Activated naive CD4-positive, alpha-beta T cell treated with anti-CD3 and anti-CD28 coated beads, Interleukin-2, amount 10 ng/mL, durations not matched to agents 7 days and 5 days (primary cell): ENCODE results near the gene VSTM2L.
A peak's percentile ranks its signal among the peaks of the same experiment; 100 is the strongest.

Source experiments
- CTCF ChIA-PET: fragments of 350-600 bp; sonication (Branson Sonifier 250); formaldehyde crosslinking; loops from one replicate; lab custom pipeline; 2021; ENCODE audit warnings: antibody characterized with exemption; lab: Charles Lee
- DNase-seq: peaks from one replicate; pipeline ENCODE4 v3.0.0-alpha.2; 2020
- H3K27ac Mint-ChIP-seq: one replicate; pipeline ENCODE4 v1.8.0; 2021; ENCODE audit warnings: mild to moderate bottlenecking, moderate library complexity, mixed read lengths
- H3K27me3 Mint-ChIP-seq: one replicate; pipeline ENCODE4 v1.8.0; 2021; ENCODE audit warnings: mild to moderate bottlenecking, mixed read lengths
- H3K36me3 Mint-ChIP-seq: one replicate; pipeline ENCODE4 v1.8.0; 2021; ENCODE audit warnings: mixed read lengths
- H3K4me1 Mint-ChIP-seq: one replicate; pipeline ENCODE4 v1.8.0; 2021; ENCODE audit warnings: mixed read lengths
- H3K4me3 Mint-ChIP-seq: one replicate; pipeline ENCODE4 v1.8.0; 2021; ENCODE audit warnings: mild to moderate bottlenecking, moderate library complexity, mixed read lengths
- H3K9me3 Mint-ChIP-seq: one replicate; pipeline ENCODE4 v1.8.0; 2021; ENCODE audit warnings: mixed read lengths

VSTM2L gene

DNA sequence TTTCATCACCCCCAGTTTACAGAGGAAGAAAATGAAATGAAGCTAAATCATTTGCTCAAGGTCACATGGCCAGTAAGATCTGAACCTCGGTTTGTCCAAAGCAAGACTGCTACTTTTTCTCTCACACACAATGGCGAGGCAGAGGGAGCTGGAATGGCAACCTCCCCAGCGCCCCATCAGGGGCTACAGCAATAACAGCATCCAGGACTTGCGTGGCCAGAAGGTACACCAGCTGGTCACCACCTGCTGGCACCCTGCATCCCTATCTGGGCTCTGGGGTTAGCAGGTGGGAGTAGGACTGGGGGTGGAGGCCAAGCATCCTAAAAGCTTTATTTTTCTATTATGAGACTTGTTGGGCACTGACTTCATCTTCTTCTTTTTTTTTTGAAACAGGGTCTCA, 89.0 kb downstream of the VSTM2L start:
- peaks cover 23% of the 10 kb centered on the region for H3K4me1 Mint-ChIP-seq
- H3K27ac Mint-ChIP-seq: no peak overlapping the region
- H3K27me3 Mint-ChIP-seq: no peaks in the 10 kb centered on the region
- H3K9me3 Mint-ChIP-seq: no peaks in the 10 kb centered on the region
- peaks cover 29% of the 10 kb centered on the region for H3K36me3 Mint-ChIP-seq
- H3K4me3 Mint-ChIP-seq: no peak overlapping the region
- CTCF ChIA-PET: interaction anchor here (1.1 to 5.3 kb wide), 4 partner anchors 12 to 426 kb away, joined by 3 to 30 read pairs (median 4); no protein-coding TSS in a partner anchor
- DNase-seq: no peak

DNA sequence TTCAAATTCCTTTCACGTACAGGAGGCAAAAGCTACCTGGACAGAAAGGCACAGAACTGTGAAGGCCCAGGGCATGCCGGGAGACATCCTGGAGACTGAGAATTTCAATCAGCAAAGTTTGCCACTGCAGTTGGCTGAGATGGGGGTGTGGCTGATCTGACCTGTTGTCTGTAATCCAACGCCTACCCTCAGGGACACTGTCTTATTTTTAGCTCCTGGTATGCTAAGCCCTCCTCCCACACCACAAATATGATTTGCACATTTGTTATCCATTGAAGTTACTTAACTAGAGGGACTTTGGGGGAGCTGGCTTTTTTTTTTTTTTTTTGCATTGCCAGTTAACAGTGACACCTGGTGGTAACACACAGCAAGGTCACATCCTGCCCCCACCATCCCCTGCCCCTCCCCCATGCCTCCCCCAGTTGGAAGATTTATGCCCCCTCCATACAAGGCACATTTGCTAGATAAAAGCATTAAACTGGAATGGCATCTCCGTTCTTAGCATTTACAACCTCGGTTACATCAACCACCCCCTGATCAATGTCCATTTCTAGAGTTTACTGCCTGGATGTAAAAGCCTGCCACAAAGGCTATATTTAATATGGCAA, 90.0 kb downstream of the VSTM2L start:
- Mint-ChIP-seq H3K27ac (no peak overlapping the region), H3K9me3 (no peaks in the 10 kb centered on the region), H3K27me3 (no peaks in the 10 kb centered on the region), H3K36me3 (peaks cover 35% of the 10 kb centered on the region), H3K4me1 (peaks cover 23% of the 10 kb centered on the region), H3K4me3 (no peak overlapping the region)
- DNase-seq: peak; percentile 42
- CTCF ChIA-PET: interaction anchor here (1.0 to 5.3 kb wide), 6 partner anchors 9 to 427 kb away, joined by 3 to 30 read pairs (median 4); no protein-coding TSS in a partner anchor

DNA sequence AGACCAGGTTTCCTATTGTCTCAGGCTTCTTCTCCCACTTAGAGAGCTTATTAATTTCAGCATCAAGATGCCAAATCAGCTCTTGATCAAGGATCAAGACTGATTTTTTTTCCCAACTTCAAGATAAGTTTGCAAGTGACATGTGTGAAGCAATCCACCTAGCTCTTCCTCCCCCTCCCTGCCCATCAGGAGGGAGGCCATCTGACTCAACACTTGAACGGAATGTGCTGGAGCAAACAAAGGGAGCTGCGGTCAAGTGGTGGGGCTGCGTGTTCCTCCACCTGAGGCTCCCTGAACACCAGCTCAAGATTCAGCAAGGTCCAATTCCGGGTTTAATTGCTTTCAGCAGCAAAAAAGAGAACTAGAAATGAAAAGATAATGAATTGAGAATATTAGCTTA, 91.6 kb downstream of the VSTM2L start:
- DNase-seq: no peak
- Mint-ChIP-seq H3K4me3 (no peak overlapping the region), H3K36me3 (peaks cover 36% of the 10 kb centered on the region), H3K9me3 (no peaks in the 10 kb centered on the region), H3K27me3 (no peaks in the 10 kb centered on the region), H3K27ac (no peak overlapping the region), H3K4me1 (peaks cover 21% of the 10 kb centered on the region)
- CTCF ChIA-PET: interaction anchor here (0.7 to 5.3 kb wide), 6 partner anchors 14 to 432 kb away, joined by 3 to 30 read pairs (median 3); no protein-coding TSS in a partner anchor
